ENCODE results near the gene LCA5L.
"Not testable (repeated sequence)": the region's sequence is repeated elsewhere in the genome, so short reads cannot be mapped to it uniquely, and the experiment has no call there.

Gene LCA5L

GRCh38 chr21:39373634-39374033 is 71.9 kb downstream of the LCA5L start:
- no peak overlapping the region for H3K4me3 ChIP-seq (ENCODE audit: low read depth, low read length)
- no peak overlapping the region for H3K27ac ChIP-seq (ENCODE audit: low read depth, low read length)
- no peaks in the 10 kb centered on the region; the same call in 1 of the 2 replicates for H3K4me1 ChIP-seq (ENCODE audit: control insufficient read depth, insufficient read depth, low read length)
- no peaks in the 10 kb centered on the region for H3K27me3 ChIP-seq (ENCODE audit: control insufficient read depth, insufficient read depth, low read length)
- H3K9ac ChIP-seq (ENCODE audit: low read depth, low read length) = no peak overlapping the region
- no peaks in the 10 kb centered on the region for H3K9me3 ChIP-seq (ENCODE audit: control insufficient read depth, insufficient read depth, low read length)
- no peaks in the 10 kb centered on the region for H3K36me3 ChIP-seq (ENCODE audit: control insufficient read depth, insufficient read depth, low read length)

DNA sequence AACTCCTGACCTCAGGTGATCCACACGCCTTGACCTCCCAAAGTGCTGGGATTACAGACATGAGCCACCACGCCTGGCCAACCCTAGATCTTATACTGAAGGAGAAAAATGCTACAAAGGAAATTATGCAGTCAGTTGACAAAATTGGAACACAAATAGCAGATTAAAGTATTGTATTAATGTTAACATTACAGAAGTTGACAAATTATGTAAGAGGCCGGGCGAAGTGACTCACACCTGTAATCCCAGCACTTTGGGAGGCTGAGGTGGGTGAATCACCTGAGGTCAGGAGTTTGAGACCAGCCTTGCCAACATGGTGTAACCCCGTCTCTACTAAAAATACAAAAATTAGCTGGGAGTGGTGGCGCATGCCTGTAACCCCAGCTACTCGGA is 75.7 kb downstream of the LCA5L start:
- not testable (repeated sequence) for H3K9ac ChIP-seq (ENCODE audit: low read depth, low read length); H3K9me3 ChIP-seq (ENCODE audit: control insufficient read depth, insufficient read depth, low read length); H3K4me3 ChIP-seq (ENCODE audit: low read depth, low read length); H3K4me1 ChIP-seq (ENCODE audit: control insufficient read depth, insufficient read depth, low read length); H3K27me3 ChIP-seq (ENCODE audit: control insufficient read depth, insufficient read depth, low read length); H3K36me3 ChIP-seq (ENCODE audit: control insufficient read depth, insufficient read depth, low read length); H3K27ac ChIP-seq (ENCODE audit: low read depth, low read length)

DNA sequence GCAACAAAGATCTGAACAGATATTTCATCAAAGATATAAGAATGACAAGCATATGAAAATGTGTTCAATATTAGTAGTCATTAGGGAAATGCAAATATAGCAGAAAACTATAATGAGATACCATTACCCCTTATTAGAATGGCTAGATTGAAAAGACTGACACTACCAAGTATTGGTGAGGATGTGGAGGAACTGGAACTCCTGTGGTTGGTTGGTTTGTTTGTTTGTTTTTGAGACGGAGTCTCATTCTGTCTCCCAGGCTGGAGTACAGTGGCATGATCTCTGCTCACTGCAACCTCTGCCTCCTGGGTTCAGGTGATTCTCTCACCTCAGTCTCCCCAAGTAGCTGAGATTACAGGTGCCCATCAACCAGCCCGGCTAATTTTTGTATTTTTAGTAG is 77.8 kb downstream of the LCA5L start:
- Histone ChIP-seq H3K27me3 (ENCODE audit: control insufficient read depth, insufficient read depth, low read length) (no peaks in the 10 kb centered on the region), H3K27ac (ENCODE audit: low read depth, low read length) (no peak overlapping the region), H3K36me3 (ENCODE audit: control insufficient read depth, insufficient read depth, low read length) (no peaks in the 10 kb centered on the region), H3K9ac (ENCODE audit: low read depth, low read length) (no peak overlapping the region), H3K4me1 (ENCODE audit: control insufficient read depth, insufficient read depth, low read length) (no peaks in the 10 kb centered on the region), H3K9me3 (ENCODE audit: control insufficient read depth, insufficient read depth, low read length) (no peaks in the 10 kb centered on the region), H3K4me3 (ENCODE audit: low read depth, low read length) (no peak overlapping the region)

DNA sequence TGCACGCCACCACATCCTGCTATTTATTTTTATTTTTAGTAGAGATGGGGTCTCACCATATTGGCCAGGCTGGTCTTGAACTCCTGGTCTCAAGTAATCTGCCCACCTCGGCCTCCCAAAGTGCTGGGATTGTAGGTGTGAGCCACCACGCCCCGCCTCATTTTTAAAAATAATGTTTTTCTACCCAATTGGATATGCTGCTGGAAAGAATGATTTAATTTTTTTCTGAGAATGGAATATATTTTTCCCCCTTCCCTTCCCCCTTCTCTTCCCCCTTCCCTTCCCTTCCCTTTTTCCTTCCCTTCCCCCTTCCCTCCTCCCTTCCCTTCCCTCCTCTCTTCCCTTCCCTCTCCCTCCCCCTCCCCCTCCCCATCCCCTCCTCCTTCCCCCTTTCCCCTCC is 79.0 kb downstream of the LCA5L start:
- Histone ChIP-seq H3K36me3 (ENCODE audit: control insufficient read depth, insufficient read depth, low read length) (no peaks in the 10 kb centered on the region), H3K9ac (ENCODE audit: low read depth, low read length) (no peak overlapping the region), H3K27me3 (ENCODE audit: control insufficient read depth, insufficient read depth, low read length) (no peaks in the 10 kb centered on the region), H3K4me3 (ENCODE audit: low read depth, low read length) (no peak overlapping the region), H3K27ac (ENCODE audit: low read depth, low read length) (no peak overlapping the region), H3K9me3 (ENCODE audit: control insufficient read depth, insufficient read depth, low read length) (no peaks in the 10 kb centered on the region), H3K4me1 (ENCODE audit: control insufficient read depth, insufficient read depth, low read length) (no peaks in the 10 kb centered on the region)

GRCh38 chr21:39364949-39365348 is 80.6 kb downstream of the LCA5L start:
- H3K27me3 ChIP-seq (ENCODE audit: control insufficient read depth, insufficient read depth, low read length) = no peaks in the 10 kb centered on the region
- no peak overlapping the region for H3K27ac ChIP-seq (ENCODE audit: low read depth, low read length)
- H3K36me3 ChIP-seq (ENCODE audit: control insufficient read depth, insufficient read depth, low read length) = no peaks in the 10 kb centered on the region
- H3K4me3 ChIP-seq (ENCODE audit: low read depth, low read length) = no peak overlapping the region
- H3K4me1 ChIP-seq (ENCODE audit: control insufficient read depth, insufficient read depth, low read length) = no peaks in the 10 kb centered on the region
- H3K9ac ChIP-seq (ENCODE audit: low read depth, low read length) = no peak overlapping the region
- H3K9me3 ChIP-seq (ENCODE audit: control insufficient read depth, insufficient read depth, low read length) = no peaks in the 10 kb centered on the region

GRCh38 chr21:39363607-39364555 is 81.7 kb downstream of the LCA5L start:
- no peak overlapping the region for H3K27ac ChIP-seq (ENCODE audit: low read depth, low read length)
- H3K4me1 ChIP-seq (ENCODE audit: control insufficient read depth, insufficient read depth, low read length) = no peaks in the 10 kb centered on the region
- H3K4me3 ChIP-seq (ENCODE audit: low read depth, low read length) = no peak overlapping the region
- H3K36me3 ChIP-seq (ENCODE audit: control insufficient read depth, insufficient read depth, low read length) = no peaks in the 10 kb centered on the region
- no peak overlapping the region for H3K9ac ChIP-seq (ENCODE audit: low read depth, low read length)
- no peaks in the 10 kb centered on the region for H3K27me3 ChIP-seq (ENCODE audit: control insufficient read depth, insufficient read depth, low read length)
- no peaks in the 10 kb centered on the region for H3K9me3 ChIP-seq (ENCODE audit: control insufficient read depth, insufficient read depth, low read length)

DNA sequence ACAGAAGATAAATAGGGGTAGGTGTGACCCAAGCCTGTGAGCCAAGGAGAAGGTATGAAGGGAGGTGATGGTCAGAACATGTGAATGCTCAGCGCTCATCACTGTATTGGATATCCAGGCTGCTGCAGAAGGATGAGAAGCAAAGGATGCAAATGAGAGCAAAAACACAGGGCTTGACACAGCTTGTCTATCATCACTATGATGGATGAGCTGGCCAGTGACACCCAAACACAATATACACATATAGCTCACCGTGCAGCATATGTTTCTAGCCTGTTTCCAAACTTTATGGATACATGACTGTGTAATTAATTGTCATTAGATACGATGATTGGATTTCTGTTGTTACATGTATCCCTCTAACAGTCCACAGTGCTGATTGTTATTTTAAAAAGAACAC is 82.8 kb downstream of the LCA5L start:
- H3K27me3 ChIP-seq (ENCODE audit: control insufficient read depth, insufficient read depth, low read length) = no peaks in the 10 kb centered on the region
- no peaks in the 10 kb centered on the region for H3K9me3 ChIP-seq (ENCODE audit: control insufficient read depth, insufficient read depth, low read length)
- H3K4me3 ChIP-seq (ENCODE audit: low read depth, low read length) = no peak overlapping the region
- H3K36me3 ChIP-seq (ENCODE audit: control insufficient read depth, insufficient read depth, low read length) = no peaks in the 10 kb centered on the region
- H3K27ac ChIP-seq (ENCODE audit: low read depth, low read length) = no peak overlapping the region
- H3K4me1 ChIP-seq (ENCODE audit: control insufficient read depth, insufficient read depth, low read length) = no peaks in the 10 kb centered on the region
- H3K9ac ChIP-seq (ENCODE audit: low read depth, low read length) = no peak overlapping the region

GRCh38 chr21:39359382-39359781 is 86.2 kb downstream of the LCA5L start:
- Histone ChIP-seq H3K36me3 (ENCODE audit: control insufficient read depth, insufficient read depth, low read length) (no peaks in the 10 kb centered on the region), H3K27me3 (ENCODE audit: control insufficient read depth, insufficient read depth, low read length) (no peaks in the 10 kb centered on the region), H3K9me3 (ENCODE audit: control insufficient read depth, insufficient read depth, low read length) (no peaks in the 10 kb centered on the region), H3K4me1 (ENCODE audit: control insufficient read depth, insufficient read depth, low read length) (no peaks in the 10 kb centered on the region), H3K4me3 (ENCODE audit: low read depth, low read length) (no peak overlapping the region), H3K9ac (ENCODE audit: low read depth, low read length) (no peak overlapping the region), H3K27ac (ENCODE audit: low read depth, low read length) (no peak overlapping the region)

Data from HUES48 (cell line).